GM06990 (cell line): Measurements from ENCODE around the gene IFIT3.
"Not testable (repeated sequence)": the region's sequence is repeated elsewhere in the genome, so short reads cannot be mapped to it uniquely, and the experiment has no call there.

Source experiments
- DNase-seq: peaks from one replicate; pipeline ENCODE4 v3.0.0-alpha.2; 2011; ENCODE audit not compliant: insufficient read length; ENCODE audit errors: extremely low read depth
- H3K27me3 ChIP-seq: replicated peaks from 2 replicates; pipeline ENCODE4 v1.6.0; 2011; ENCODE audit warnings: low read length; ENCODE audit not compliant: control insufficient read depth, insufficient read depth
- H3K36me3 ChIP-seq: 2 replicates; pipeline ENCODE4 v1.5.1; 2011; ENCODE audit warnings: low read length; ENCODE audit not compliant: control insufficient read depth, insufficient read depth
- H3K4me3 ChIP-seq: replicated peaks from 2 replicates; pipeline ENCODE4 v1.5.1; 2011; ENCODE audit warnings: low read depth, mild to moderate bottlenecking, control low read depth, low read length
- TF ChIP-seq, protein P1 (sequence below): IDR thresholded peaks from 2 replicates; pipeline ENCODE4 v1.5.1; 2011; ENCODE audit warnings: low read length, control low read depth, mild to moderate bottlenecking, inconsistent platforms; ENCODE audit not compliant: insufficient read depth, poor library complexity, severe bottlenecking

Gene IFIT3

DNA sequence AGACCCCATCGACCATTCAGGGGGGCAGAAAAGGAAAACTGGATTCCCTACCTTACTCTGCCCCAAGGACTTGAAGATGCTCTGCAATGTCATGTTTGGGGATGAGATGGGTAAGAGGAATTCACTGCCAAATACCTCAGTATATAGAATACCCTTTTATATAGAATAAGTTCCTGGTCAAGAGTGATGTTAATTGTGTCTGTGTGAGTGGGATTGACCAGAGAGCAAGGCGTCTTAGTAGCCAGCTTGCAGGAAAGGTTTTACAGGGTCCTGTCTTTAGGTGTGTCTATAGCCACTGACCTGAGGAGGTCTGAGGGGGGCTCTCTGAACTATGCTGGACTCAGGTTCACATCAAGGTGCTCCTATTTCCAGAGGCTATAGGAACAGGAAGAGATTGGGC lies 1.4 kb downstream of the IFIT3 start:
- Histone ChIP-seq H3K36me3 (no peaks in the 10 kb centered on the region), H3K27me3 (no peaks in the 10 kb centered on the region), H3K4me3 (peak overlapping the region; percentile 61)
- no peak for DNase-seq
- TF ChIP-seq, protein P1, sequence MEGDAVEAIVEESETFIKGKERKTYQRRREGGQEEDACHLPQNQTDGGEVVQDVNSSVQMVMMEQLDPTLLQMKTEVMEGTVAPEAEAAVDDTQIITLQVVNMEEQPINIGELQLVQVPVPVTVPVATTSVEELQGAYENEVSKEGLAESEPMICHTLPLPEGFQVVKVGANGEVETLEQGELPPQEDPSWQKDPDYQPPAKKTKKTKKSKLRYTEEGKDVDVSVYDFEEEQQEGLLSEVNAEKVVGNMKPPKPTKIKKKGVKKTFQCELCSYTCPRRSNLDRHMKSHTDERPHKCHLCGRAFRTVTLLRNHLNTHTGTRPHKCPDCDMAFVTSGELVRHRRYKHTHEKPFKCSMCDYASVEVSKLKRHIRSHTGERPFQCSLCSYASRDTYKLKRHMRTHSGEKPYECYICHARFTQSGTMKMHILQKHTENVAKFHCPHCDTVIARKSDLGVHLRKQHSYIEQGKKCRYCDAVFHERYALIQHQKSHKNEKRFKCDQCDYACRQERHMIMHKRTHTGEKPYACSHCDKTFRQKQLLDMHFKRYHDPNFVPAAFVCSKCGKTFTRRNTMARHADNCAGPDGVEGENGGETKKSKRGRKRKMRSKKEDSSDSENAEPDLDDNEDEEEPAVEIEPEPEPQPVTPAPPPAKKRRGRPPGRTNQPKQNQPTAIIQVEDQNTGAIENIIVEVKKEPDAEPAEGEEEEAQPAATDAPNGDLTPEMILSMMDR: no peak

DNA sequence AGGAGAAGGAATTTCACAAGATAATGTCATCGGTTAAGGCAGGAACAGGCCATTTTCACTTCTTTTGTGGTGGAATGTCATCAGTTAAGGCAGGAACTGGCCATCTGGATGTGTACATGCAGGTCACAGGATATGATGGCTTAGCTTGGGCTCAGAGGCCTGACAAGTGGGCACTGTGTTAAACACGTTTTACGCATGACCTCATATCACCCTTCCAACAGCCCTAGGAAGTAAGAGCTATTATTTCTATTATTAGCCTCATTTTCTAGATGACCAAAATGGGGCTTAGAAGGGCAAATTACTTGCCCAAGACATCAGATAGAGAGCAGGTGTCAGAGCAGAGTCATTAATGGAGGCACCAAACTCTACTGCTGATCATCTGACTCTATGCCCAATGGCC lies 2.2 kb downstream of the IFIT3 start:
- H3K4me3 ChIP-seq, H3K36me3 ChIP-seq, DNase-seq, H3K27me3 ChIP-seq: not testable (repeated sequence)

DNA sequence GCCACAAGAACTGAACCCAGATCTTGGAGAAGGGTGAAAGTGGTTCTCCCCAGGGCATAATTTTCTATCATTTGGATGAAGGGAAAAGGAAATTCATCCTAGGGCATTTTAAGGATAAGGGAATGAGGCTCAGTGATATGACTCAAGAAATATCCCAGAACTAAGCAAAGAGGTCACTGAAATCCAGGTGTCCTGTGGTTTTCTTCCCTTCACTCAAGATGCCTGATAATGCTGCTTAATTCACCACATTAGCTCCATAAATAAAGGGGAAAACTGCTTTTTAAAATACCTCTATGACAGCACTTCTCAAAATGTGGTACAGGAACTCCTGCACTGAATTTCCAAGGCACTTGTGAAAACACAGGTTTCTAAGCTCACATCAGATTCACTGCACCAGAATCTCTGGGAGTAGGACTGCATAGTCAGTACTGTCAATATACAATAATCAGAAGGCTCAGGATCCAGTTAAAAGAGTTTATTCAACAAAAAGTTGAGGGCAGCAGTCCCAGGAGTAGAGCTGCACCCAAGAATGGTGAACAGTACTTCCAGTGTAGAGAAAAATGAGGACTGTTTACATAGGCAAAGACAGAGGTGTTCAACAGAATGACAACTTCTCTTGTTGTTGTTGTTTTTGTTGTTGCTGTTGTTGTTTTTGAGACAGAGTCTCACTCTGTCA lies 2.9 kb downstream of the IFIT3 start:
- TF ChIP-seq, protein P1: no peak
- no peak for DNase-seq
- H3K36me3 ChIP-seq: no peaks in the 10 kb centered on the region
- no peak overlapping the region for H3K4me3 ChIP-seq
- no peaks in the 10 kb centered on the region for H3K27me3 ChIP-seq

DNA sequence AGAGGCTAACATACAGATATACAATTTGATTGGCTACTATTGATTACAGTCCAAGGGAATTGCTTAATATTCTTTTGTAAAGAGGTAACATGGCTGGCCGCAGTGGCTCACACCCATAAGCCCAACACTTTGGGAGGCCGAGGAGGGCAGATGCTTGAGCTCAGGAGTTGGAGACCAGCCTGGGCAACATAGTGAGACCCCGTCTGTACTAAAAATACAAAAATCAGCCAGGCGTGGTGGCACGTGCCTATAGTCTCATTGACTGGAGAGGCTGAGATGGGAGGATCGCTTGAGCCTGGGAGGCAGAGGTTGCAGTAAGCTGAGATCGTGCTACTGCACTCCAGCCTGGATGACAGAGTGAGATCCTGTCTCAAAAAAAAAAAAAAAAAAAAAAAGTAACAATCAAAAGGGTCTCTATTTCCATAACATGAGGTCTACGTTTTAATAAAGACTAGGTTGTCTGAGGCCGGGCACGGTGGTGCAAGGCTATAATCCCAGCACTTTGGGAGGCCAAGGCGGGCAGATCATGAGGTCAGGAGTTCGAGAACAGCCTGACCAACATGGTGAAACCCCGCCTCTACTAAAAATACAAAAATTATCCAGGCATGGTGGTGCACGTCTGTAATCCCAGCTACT lies 3.8 kb downstream of the IFIT3 start:
- H3K36me3 ChIP-seq, DNase-seq, H3K27me3 ChIP-seq: not testable (repeated sequence)
- peak overlapping the region; percentile 67 for H3K4me3 ChIP-seq

DNA sequence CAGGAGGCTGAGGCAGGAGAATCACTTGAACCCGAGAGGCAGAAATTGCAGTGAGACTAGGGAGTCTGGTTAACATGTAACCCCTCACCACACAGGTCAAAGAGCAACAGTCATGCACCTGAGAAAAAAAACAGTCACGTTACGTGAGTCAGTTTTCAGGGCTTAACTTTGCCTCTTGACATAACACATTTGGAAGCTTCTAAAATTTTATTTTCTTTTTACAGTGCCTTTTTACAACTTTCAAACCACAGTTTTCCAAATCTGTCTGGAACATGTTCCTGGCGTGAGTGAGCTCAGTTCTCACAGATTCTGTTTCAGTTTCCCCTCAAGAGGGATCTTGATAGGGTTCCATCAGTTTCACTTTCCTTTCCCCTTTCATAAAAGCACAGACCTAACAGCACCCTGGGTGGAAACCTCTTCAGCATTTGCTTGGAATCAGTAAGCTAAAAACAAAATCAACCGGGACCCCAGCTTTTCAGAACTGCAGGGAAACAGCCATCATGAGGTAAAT lies 4.4 kb downstream of the IFIT3 start:
- no peaks in the 10 kb centered on the region for H3K36me3 ChIP-seq
- TF ChIP-seq, protein P1: no peak
- H3K4me3 ChIP-seq: peak overlapping the region; percentile 67
- H3K27me3 ChIP-seq: no peaks in the 10 kb centered on the region
- DNase-seq: peak; percentile 64

DNA sequence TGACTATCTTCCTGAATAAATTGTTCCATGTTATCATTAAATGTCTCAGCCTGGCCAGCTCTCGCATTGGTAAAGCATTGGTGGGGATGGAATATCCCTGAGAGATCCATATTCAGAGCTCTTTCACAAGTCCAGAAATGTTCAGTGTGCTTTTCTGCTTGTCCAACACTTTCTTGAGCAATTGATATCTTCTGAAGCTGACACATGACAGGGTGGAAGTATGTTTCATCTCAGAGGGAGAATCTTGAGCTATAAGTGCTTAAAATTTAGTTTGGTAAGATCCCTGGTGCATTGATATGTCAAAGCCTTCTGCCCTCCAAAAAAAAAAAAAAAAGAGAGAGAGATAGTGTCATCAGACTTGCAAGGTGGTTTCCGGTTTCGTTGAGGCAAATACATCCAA lies 7.4 kb downstream of the IFIT3 start:
- peaks cover 11% of the 10 kb centered on the region for H3K36me3 ChIP-seq
- DNase-seq: no peak
- TF ChIP-seq, protein P1: no peak
- no peaks in the 10 kb centered on the region for H3K27me3 ChIP-seq
- peak overlapping the region; percentile 32; the same call in 1 of the 2 replicates for H3K4me3 ChIP-seq

DNA sequence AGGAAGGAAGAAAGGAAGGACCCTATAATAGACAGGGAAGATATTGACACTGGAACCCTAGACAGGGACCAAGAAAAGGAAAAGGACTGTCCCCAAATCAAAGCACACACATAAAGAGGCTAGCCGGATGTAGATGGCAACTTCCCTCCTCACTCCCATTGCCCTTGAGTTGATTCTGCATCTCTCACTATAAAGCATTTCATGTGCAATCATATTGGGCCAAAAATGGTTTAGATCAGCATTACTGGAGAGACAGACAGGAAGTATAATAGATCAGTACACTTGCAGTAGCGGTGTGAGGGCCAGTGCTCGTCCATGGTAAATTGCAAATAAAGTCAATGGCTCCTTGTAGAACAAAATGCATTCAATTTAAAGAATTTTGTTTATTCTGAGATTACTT lies 8.4 kb downstream of the IFIT3 start:
- TF ChIP-seq, protein P1: no peak
- Histone ChIP-seq H3K27me3 (no peaks in the 10 kb centered on the region), H3K36me3 (peaks cover 13% of the 10 kb centered on the region), H3K4me3 (no peak overlapping the region)
- no peak for DNase-seq
